ENCODE data around the gene KRT17.
"Not testable (repeated sequence)": the region's sequence is repeated elsewhere in the genome, so short reads cannot be mapped to it uniquely, and the experiment has no call there.

KRT17 gene

DNA sequence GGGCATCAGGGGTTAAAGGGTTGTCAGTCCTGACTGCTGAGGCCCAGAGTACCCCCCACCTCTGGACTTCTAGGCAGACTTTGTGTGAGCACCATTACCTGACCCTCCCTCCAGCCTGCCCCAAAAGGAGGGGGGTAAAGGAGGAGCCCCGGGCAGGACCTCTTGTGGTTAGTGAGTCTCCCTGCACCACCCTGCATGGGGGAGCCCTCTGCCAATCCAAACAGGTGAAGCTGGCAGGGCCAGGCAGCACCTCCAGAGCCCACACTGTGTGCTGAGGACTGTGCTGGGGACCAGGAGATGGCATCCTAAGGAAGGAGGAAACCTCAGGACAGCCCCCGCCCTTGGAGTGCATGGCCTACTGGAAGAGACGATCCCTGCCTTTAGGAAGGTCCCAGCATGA is 35.1 kb downstream of the KRT17 start:
- no peak for DNase-seq

DNA sequence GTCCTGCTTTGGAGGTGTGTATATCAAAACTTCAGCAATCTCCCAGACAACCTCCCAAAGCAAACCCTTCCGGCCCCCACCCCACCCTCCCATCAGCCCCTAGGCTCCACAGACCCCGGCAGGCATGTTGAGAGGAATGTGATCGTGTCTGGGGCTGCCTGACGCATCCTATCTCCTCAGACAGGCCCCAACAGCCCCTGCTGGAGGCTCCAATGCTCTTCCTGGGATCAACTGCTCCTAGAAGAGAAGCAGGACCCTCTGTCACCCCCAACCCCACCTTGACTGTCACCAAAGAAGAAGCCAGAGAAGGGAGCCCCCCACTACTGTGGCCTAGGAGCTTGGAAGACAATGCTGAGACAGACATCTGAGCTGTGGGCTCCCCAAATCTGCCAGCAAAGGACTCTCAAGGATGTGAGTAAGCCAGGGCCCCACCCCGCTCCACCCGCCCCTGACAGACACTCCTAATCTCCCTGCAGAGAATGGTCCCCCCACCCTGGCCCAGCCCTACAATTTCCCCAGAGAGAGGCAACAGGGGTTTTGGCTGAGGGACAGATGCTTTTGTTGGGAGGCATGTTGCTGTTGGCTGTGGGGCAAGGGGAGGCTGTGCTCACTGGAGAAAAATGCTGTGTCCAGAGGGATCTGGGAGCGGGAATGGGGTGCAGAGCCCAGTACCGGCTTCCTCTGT is 36.1 kb downstream of the KRT17 start:
- no peak for DNase-seq

DNA sequence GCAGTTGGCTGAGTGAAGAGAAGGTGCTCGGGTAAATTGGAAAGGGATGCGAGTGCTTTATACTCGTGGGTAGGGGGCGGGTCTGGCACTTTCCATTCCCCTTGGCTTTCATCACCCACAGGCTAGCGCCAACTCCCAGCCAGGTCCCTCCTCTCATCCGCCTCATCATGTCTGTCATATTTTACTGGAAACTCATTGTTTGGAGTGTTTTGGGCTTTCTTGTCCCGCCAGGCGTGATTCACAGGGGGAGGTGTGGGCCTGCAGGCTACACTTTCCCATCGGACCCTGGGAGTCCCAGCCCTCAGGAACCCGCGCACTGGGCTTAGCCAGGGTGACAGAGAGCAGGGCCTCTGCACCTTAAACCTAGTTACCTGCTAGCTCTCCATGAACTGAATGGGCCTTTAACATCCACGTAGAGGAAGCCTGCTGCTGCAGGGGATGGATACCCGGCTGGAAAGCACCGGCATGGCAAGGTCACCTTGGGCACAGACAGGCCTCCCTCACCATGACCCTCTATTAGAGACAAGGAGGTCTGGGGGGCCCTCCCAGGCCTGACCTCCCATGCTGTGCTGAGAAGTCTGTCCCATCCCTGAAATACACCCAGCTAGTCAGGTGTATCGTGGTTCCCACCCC is 37.4 kb downstream of the KRT17 start, which contains the start of gene KRT14:
TSS of gene KRT14 (minus strand) at position 33 of the 633 bp plus-strand sequence. CDS start 61 bp downstream, outside the sequence.
- no peak for DNase-seq

DNA sequence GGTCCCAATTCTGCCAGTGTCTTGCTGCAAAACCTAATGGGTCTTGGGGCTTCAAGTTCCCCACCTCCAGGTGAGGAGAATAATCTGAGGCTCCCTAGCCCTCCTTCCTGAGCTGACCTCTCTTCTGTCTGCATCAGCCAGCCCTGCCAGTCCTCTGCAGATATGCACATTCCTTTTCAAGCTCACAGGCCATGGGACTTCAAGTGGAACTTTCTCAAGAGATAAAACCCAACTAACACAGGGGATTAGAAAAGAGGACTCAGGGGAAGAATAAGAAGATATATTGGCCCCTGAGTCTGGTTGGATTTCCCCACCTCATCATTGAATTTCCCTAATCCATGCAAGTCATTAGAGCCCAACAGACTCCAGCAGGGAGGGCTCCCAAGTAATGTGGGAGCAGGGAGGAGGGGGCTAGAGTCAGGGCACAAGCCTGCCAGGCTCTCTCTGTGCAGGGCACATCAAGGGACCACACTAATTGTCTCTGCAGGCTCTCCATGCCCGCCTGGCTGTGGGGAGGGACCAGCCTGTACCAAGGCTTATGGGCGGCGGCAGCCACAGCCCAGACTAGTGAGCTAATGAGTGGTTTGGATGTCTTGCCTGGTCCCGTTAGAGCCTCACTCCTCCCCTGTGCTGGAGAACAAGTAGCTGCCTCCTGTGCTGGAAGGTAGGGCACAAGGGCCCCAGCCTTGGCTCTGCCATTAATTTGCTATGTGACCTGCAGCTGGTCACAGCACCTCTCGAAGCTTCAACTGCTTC is 38.9 kb downstream of the KRT17 start:
- no peak for DNase-seq

DNA sequence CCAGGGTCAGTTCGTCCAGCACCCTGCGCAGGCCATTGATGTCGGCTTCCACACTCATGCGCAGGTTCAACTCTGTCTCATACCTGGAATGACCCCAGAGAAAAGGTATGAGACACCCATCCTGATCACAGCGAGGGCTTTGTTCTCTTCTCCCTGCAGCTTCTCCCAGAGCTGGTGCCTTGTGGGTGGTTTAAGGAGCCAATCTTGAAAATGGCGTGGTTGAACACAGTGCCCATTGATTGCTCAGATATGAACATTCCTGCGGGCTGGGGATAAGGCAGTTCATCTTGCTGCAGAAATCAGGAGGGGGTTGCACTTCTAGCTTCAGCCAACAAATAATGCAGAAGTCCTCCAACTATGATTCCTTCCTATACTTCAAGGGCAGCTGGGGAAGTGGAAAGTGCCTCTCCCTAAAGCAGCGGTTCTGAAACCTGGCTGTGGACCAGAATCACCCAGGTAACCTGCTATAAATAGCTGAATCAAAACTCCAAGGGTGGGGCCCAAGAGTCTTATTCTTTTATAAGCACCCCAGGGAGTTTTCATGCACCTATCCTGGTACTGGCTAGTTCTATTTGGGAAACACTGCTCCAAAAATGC is 39.9 kb downstream of the KRT17 start:
- not testable (repeated sequence) for DNase-seq

DNA sequence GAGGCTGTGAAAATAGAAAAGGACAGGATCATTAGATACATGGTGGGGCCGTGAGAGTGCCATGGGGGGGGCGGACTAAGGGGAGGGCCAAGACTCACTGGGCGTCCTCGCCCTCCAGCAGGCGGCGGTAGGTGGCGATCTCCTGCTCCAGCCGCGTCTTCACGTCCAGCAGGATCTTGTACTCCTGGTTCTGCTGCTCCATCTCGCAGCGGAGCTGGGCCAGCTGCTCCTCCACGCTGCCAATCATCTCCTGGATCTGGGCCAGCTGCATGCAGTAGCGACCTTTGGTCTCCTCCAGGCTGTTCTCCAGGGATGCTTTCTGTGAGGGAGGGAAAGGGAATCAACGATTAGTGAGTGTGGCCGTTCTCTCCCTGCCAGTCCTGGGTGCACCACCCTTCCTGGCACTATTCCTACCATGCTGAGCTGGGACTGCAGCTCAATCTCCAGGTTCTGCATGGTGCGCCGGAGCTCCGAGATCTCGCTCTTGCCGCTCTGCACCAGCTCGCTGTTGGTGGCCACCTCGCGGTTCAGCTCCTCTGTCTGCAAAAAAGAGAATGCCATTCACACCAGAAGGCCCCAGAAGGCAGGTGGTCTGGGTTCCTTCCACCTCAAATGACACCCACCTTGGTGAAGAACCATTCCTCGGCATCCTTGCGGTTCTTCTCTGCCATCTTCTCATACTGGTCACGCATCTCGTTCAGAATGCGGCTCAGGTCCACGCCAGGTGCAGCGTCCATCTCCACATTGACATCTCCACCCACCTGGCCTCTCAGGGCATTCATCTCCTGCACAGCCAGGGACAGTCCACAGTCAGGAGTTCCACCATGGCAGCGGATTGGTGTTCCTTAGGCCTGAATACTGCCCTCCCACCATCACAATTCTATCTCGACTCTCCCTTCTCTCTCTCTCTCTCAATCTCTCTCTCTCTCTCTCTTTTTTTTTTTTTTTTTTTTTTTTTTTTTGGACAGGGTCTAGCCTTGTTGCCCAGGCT is 40.9 kb downstream of the KRT17 start:
- DNase-seq = no peak

DNA sequence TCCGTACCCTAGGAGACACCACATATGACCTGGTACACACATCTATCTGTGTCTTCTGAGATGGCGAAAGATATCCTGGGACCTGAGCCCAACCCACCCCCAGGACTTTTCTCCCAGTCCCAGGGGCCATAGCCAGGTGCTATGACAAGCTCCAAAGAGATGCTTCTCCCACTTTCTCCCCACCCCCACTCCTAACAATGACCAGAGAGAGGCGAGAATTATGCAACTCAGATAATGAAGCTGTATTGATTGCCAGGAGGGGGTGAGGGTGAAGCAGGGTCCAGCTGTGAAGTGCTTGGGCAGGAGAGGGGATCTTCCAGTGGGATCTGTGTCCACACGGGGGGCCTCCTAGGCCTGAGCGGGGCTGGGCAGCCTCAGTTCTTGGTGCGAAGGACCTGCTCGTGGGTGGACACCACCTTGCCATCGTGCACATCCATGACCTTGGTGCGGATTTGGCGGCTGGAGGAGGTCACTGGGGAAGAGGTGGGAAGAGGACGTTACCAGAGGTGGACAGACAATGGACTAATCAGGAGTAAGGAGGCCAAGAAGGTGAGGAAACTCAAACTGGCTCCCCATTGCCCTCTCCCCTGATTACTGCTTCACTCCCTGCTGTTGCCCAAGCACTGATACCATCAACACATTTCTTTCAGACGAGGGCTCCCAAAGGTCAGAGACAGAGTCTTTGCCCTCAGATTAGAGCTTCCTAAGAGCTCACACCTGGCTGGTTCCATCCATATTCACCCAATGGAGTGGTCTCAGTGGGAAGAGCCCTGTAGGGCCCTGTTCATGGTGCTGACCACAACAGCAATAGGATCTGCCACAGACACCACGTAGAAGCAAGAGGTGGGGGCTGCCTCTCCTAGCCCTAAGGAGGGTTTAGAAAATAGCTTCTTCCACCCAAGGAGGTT is 42.1 kb downstream of the KRT17 start:
- not testable (repeated sequence) for DNase-seq

DNA sequence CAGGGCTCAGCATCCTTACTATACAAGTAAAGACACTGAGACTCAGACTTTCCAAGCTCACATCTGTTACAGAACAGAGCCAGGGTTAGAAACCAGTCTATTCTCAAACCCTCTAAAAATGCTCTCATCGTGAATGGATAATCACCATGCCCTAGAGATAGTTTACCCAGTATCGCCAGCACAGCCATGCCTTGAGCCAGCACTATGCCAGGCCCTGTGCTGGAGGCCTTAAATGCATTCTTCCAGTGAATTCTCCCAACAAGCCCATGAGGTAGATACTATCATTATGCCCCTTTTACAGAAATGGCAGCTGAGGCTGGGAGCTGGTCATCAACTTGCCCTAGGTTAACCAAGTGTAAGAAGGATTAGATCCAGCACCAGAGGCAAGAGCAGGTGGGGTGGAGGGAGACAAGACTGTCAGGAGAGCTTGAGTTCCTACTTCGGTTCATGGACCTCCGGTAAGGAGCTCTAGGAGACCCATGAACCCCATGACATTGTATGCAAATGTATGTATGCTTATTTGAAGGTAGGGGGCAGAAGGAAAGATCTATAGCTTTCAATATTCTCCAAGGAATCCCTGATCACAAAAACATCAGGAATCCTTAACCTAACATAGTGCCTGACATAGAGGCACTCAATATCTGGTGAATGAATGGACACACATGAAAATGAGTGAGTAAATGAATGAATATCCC is 42.9 kb downstream of the KRT17 start:
- no peak for DNase-seq

DNA sequence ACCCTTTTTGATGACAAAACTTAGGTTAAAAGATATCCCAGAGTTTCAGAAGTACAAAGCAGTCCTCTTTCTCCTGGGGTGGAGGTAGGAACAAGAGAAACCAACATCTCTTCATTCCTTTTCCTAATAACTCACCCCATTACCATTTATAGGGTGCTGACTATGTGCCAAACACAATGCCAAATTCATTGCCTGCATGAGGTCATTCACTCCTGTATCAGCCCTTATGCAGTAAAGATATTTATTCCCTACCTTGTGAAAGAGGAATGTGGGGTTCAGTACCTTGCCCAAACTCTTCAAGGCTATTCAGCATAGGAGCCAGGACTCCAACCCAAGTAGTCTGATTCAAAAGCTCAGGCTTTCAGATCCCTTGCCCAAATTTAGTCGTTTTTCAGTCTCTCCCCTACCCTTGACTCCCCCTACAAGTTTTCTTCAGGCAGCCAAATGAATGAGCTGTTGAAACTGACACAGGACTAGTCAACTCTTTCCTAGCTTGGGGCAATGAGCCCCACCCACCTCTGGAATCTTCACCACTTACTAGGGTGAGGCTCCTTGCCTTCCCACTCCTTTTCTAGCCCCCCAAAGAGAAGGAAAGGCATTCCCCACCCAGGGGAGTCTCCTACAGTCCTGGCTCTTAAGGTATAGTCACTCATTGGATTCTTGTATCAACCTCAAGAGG is 43.5 kb downstream of the KRT17 start:
- DNase-seq = no peak

DNA sequence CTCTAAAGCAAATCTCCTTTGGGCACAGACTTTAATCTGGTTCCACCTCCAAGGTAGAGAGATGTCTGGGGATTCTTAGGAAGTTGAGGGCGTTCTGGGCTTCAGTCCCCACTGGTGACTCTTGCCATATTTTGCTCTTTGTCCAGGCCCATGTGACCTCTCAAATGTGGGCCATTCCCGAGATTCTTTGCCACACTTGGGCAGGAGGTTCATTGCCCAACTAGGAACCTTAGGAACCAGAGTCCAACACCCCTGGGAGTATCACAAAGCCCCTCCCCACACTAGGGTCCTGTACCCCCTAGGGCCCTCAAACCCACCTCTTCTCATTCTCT is 44.2 kb downstream of the KRT17 start:
- DNase-seq = no peak

DNA sequence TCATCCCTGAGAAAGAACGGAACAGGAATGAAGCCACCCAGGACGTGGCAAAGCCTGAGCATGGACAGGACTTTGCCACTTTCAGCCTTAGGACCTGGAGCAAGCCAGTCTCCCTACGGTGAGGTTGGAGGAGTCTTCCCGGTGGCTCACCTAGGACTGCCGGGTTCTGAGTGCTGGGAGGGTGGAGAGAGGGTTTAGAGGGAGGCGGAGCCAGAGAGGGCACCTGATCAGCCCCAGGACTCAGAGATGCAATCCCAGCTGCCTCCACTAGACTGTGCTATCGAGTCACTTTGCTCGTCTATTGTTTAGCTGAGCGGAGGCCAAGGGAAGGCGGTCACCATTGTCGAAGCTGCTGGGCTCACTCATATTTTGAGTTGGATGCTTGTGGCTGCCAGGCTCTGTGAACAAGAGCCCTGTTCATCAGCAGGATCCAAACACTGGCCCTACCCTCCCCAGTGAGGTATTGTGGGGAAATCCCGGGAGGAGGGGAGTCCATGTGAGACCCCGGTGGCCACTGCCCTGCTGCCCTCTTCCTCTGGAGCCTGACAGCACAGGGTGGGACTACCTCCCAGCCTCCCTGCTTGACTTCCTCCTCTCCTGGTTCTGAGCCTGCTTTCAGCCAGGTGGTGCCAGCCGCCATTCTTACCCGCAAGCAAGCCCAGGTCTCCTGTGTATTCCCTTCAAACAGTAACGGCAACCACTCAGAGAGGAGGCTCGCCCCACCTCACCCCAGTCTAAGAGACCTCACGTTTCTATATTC is 44.7 kb downstream of the KRT17 start:
- peak; percentile 70 to 79 for DNase-seq

DNA sequence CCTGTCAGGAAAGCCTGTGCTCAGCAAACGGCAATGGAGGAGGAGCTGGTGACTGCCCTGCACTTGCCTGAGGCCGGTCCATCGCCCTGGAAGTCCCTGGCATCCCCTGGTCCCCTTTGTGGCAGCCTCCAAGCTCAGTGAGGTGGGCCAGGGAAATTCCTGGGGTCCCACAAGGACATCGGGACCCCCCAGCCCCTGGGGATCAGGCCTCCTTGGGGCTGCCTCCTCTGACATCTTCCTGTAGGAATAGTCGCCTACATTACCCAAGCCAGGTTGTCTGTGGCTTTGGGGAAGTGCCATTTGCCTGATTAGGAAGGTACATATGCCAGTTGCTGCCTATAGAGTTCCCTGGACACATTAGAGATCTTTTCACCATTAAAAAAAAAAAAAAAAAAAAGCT is 45.4 kb downstream of the KRT17 start:
- no peak for DNase-seq

DNA sequence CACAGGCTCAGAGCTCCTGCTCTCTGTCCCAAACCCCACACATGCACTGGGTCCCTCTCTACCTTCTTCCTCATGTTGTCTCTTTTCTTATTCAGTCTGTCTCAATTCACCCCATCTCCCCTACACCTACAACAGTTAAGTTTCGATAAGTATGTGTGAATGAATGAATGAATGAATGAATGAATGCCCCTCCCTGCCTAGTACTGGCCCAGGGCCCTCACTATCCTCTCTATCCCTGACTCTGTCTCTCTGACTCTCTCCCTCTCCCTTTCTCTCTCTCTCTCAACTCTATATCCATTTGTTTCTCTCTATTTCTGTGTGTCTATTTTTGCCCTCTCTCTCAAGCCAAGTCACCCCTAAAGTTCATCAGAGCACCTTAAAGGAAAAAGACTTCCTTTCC is 45.8 kb downstream of the KRT17 start:
- DNase-seq = no peak

DNA sequence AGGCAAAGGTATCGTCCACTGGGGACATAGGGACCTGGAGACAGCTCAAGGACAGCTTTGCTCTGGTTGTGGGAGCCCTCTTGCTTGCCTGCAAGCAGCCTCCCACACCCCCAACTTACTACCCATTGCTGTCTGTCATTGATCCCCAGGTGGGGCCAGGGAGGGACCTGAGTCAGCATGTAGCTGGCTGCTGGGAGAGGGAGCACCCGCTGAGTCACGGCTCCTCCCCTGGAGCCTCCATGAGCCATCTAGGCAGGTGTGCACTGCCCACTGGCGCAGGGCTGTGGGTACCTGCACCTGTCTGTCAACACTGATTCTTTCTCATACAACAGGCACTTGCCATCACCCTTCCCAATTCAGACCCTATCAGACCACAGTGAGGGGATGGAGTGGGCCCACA is 47.6 kb downstream of the KRT17 start:
- not testable (repeated sequence) for DNase-seq

DNA sequence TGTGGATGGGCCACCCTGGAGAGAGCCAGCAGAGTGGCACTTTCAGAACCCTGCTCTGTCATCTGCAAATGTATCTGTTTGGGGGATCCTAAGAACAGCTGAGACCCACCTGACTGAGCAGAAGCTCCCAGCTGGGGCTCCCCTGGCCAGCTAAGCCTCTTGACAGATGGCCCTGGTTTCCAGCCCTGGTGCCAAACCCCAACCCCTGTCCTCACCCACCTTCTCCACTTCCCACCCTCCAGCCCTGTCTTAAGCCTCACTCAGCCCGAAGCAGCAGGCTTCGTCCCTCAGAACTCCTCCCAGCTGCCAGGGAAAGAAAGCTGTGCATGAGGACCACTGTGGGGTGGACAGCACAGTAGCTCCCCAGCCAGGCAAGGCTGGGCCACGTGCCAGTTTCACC is 49.0 kb downstream of the KRT17 start:
- DNase-seq = no peak

DNA sequence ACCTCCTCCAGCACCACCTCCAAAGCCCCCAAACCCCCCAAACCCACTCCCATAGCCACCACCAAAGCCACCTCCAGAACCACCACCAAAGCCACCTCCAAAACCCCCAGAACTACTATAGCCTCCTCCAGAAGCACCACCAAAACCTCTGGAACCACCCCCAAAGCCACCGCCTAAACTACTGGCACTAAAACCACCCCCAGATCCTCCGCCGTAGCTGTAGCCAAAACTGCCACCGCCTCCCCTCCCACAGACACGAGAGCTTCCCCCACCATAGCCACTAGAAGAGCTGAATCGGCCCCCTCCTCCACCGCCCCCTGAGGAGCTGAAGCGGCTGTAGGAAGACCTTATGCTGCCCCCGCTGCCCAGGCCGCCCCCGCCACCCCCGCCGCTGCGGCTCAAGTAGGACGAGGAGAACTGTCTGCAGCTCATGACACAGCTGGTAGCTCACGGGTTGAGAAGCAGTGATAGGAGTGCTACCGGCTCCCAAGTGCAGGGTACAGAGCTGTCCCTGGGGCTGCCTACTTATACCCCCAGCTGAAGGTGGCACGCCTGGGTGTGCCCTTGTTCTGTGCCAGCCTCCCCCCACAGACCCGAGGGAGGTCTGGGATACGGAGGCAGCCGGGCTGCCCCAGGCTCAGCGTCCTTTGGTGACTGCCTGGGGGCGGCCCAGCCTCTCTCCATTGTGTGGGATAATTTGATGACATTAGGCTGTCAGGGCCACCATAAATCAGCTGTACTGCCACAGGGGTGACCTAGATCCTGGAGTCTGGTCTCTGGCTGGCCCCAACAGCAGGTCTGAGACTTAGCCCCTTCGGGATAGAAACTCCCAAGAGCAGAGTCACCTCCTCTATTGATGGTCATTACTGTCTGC is 52.6 kb downstream of the KRT17 start, which contains the start of gene KRT9:
TSS of gene KRT9 (minus strand) at position 499 of the 874 bp plus-strand sequence. CDS start at position 432, 67 bp downstream.
- no peak for DNase-seq
